Right lobe of liver (tissue), 4 donors: Measurements from ENCODE around the gene C11orf65.

ENCODE experiments used
- POLR2A ChIP-seq: fragments of 450-650 bp; IDR thresholded peaks from one replicate; pipeline ENCODE4 v1.6.1; 2017; ENCODE audit warnings: antibody characterized with exemption, mild to moderate bottlenecking
- TF ChIP-seq, protein P1 (sequence below), 4 donors: fragments of 200-600 bp in 3 of 4; fragments of 450-650 bp in 1 of 4; IDR thresholded peaks; one replicate each; pipeline versions ENCODE4 v1.5.1 to v1.8.0; 2016 to 2022; ENCODE audit warnings: antibody characterized with exemption in 4 of 4, mild to moderate bottlenecking in 2 of 4
- donor health status: DM: no; HTN: no; CAD: no.
- donor health status: DM: no; HTN: no; CAD: no.
- donor health status: DM: no; HTN: yes; CAD: no.

DNA sequence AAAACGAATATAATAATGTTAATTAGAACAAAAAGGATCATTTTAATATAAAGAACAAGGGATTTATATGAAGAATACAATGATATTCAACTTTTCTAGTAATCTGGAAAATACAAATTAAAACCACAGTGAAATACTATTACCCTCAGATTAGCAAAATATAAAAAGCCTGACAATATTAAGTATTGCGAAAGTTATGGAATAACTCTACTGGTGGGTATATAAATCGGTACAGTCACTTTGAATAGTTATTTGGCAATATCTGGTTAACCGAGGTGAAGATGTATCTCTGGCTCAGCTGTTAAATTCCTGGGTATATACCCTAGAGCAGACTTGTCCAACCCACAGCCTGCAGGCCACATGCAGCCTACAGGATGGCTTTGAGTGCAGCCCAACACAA lies 125.7 kb downstream of the C11orf65 start:
- TF ChIP-seq, protein P1, sequence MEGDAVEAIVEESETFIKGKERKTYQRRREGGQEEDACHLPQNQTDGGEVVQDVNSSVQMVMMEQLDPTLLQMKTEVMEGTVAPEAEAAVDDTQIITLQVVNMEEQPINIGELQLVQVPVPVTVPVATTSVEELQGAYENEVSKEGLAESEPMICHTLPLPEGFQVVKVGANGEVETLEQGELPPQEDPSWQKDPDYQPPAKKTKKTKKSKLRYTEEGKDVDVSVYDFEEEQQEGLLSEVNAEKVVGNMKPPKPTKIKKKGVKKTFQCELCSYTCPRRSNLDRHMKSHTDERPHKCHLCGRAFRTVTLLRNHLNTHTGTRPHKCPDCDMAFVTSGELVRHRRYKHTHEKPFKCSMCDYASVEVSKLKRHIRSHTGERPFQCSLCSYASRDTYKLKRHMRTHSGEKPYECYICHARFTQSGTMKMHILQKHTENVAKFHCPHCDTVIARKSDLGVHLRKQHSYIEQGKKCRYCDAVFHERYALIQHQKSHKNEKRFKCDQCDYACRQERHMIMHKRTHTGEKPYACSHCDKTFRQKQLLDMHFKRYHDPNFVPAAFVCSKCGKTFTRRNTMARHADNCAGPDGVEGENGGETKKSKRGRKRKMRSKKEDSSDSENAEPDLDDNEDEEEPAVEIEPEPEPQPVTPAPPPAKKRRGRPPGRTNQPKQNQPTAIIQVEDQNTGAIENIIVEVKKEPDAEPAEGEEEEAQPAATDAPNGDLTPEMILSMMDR (IDR thresholded peaks at IDR 0.05) = no peak
- no peak for TF ChIP-seq POLR2A
